ENCODE results near the gene OR10A2.
"Not testable (repeated sequence)": the region's sequence is repeated elsewhere in the genome, so short reads cannot be mapped to it uniquely, and the experiment has no call there.

OR10A2 gene

GRCh38 chr11:6900327-6900999 lies 37.6 kb downstream of the OR10A2 start:
- Histone ChIP-seq H3K79me2 (ENCODE audit: insufficient read depth, low read depth) (no peaks in the 10 kb centered on the region), H3K36me3 (ENCODE audit: insufficient read depth) (no peaks in the 10 kb centered on the region), H3K4me2 (no peak overlapping the region), H3K27ac (no peak overlapping the region), H3K27me3 (ENCODE audit: insufficient read depth, low read depth) (no peaks in the 10 kb centered on the region), H3K9ac (no peak overlapping the region), H4K20me1 (ENCODE audit: insufficient read depth) (no peaks in the 10 kb centered on the region), H3K4me3 (IDR thresholded peaks at IDR 0.05; ENCODE audit: insufficient read depth, low read depth, low read length) (no peak overlapping the region), H2AFZ (ENCODE audit: low read depth) (no peak overlapping the region), H3K4me1 (ENCODE audit: low read depth, poor library complexity, severe bottlenecking) (no peaks in the 10 kb centered on the region)
- TF ChIP-seq CTCF (conservative IDR thresholded peaks at IDR 0.05; ENCODE audit: low read depth, low read length) = no peak

- H3K4me2 ChIP-seq; H3K27ac ChIP-seq; H3K79me2 ChIP-seq (ENCODE audit: insufficient read depth, low read depth); H3K9ac ChIP-seq; H3K36me3 ChIP-seq (ENCODE audit: insufficient read depth); H3K27me3 ChIP-seq (ENCODE audit: insufficient read depth, low read depth); H4K20me1 ChIP-seq (ENCODE audit: insufficient read depth); H3K4me3 ChIP-seq (IDR thresholded peaks at IDR 0.05; ENCODE audit: insufficient read depth, low read depth, low read length); H3K4me1 ChIP-seq (ENCODE audit: low read depth, poor library complexity, severe bottlenecking); H2AFZ ChIP-seq (ENCODE audit: low read depth): not testable (repeated sequence)
Measured at GRCh38 chr11:6904804-6905203, 41.9 kb downstream of the OR10A2 start.

GRCh38 chr11:6911378-6911777 lies 48.5 kb downstream of the OR10A2 start:
- Histone ChIP-seq H3K4me1 (ENCODE audit: low read depth, poor library complexity, severe bottlenecking) (peaks cover 10% of the 10 kb centered on the region), H3K27me3 (ENCODE audit: insufficient read depth, low read depth) (no peaks in the 10 kb centered on the region), H4K20me1 (ENCODE audit: insufficient read depth) (no peaks in the 10 kb centered on the region), H3K4me2 (no peak overlapping the region), H2AFZ (ENCODE audit: low read depth) (no peak overlapping the region), H3K79me2 (ENCODE audit: insufficient read depth, low read depth) (no peaks in the 10 kb centered on the region), H3K36me3 (ENCODE audit: insufficient read depth) (no peaks in the 10 kb centered on the region), H3K27ac (no peak overlapping the region), H3K9ac (no peak overlapping the region), H3K4me3 (IDR thresholded peaks at IDR 0.05; ENCODE audit: insufficient read depth, low read depth, low read length) (no peak overlapping the region)
- TF ChIP-seq CTCF (conservative IDR thresholded peaks at IDR 0.05; ENCODE audit: low read depth, low read length) = no peak

- Histone ChIP-seq H3K4me2 (no peak overlapping the region), H4K20me1 (ENCODE audit: insufficient read depth) (no peaks in the 10 kb centered on the region)
Measured at GRCh38 chr11:6911948-6912347, 49.1 kb downstream of the OR10A2 start.

More at GRCh38 chr11:6911948-6912347, 49.1 kb downstream of the OR10A2 start:
- peaks cover 10% of the 10 kb centered on the region for H3K4me1 ChIP-seq (ENCODE audit: low read depth, poor library complexity, severe bottlenecking)
- no peak overlapping the region for H2AFZ ChIP-seq (ENCODE audit: low read depth)
- H3K79me2 ChIP-seq (ENCODE audit: insufficient read depth, low read depth) = no peaks in the 10 kb centered on the region
- no peaks in the 10 kb centered on the region for H3K36me3 ChIP-seq (ENCODE audit: insufficient read depth)
- no peak for TF ChIP-seq CTCF (conservative IDR thresholded peaks at IDR 0.05; ENCODE audit: low read depth, low read length)
- no peak overlapping the region for H3K4me3 ChIP-seq (IDR thresholded peaks at IDR 0.05; ENCODE audit: insufficient read depth, low read depth, low read length)
- H3K9ac ChIP-seq = no peak overlapping the region
- H3K27ac ChIP-seq = no peak overlapping the region
- H3K27me3 ChIP-seq (ENCODE audit: insufficient read depth, low read depth) = no peaks in the 10 kb centered on the region

All from KMS-11 (cell line).